ENCODE data around the gene LRRC17.

LRRC17 gene

GRCh38 chr7:102927312-102927933 is 14.6 kb downstream of the LRRC17 start:
- no peak for TF ChIP-seq CTCF (IDR thresholded peaks at IDR 0.05; ENCODE audit: low read depth, low read length)
- H3K4me3 ChIP-seq (ENCODE audit: low read depth, low read length) = no peak overlapping the region

- no peak overlapping the region for H3K4me3 ChIP-seq (ENCODE audit: low read depth, low read length)
- TF ChIP-seq CTCF (IDR thresholded peaks at IDR 0.05; ENCODE audit: low read depth, low read length) = no peak
Observed at GRCh38 chr7:102931757-102932156, 19.0 kb downstream of the LRRC17 start.

GRCh38 chr7:102933763-102934162 is 21.0 kb downstream of the LRRC17 start:
- no peak overlapping the region for H3K4me3 ChIP-seq (ENCODE audit: low read depth, low read length)
- TF ChIP-seq CTCF (IDR thresholded peaks at IDR 0.05; ENCODE audit: low read depth, low read length) = no peak

- TF ChIP-seq CTCF (IDR thresholded peaks at IDR 0.05; ENCODE audit: low read depth, low read length) = no peak
- no peak overlapping the region for H3K4me3 ChIP-seq (ENCODE audit: low read depth, low read length)
Observed at GRCh38 chr7:102934239-102934638, 21.4 kb downstream of the LRRC17 start.

GRCh38 chr7:102934701-102935100 is 21.9 kb downstream of the LRRC17 start:
- TF ChIP-seq CTCF (IDR thresholded peaks at IDR 0.05; ENCODE audit: low read depth, low read length) = no peak
- no peak overlapping the region for H3K4me3 ChIP-seq (ENCODE audit: low read depth, low read length)

GRCh38 chr7:102935450-102936115 is 22.8 kb downstream of the LRRC17 start:
- H3K4me3 ChIP-seq (ENCODE audit: low read depth, low read length) = no peak overlapping the region
- TF ChIP-seq CTCF (IDR thresholded peaks at IDR 0.05; ENCODE audit: low read depth, low read length) = no peak

- TF ChIP-seq CTCF (IDR thresholded peaks at IDR 0.05; ENCODE audit: low read depth, low read length) = no peak
- no peak overlapping the region for H3K4me3 ChIP-seq (ENCODE audit: low read depth, low read length)
Observed at GRCh38 chr7:102938679-102939078, 25.9 kb downstream of the LRRC17 start.
